Bronchial epithelial cell (primary cell): ENCODE results near the gene ADGRD1. TPM values are rescaled to one million over a fixed set of nuclear protein-coding genes. Genes with fewer than 3 reads are reported as not detected.

ENCODE experiments used
- DNase-seq: peaks from one replicate; pipeline ENCODE4 v3.0.0-alpha.2; 2010; ENCODE audit warnings: low read depth
- FAIRE-seq: peaks from 2 replicates; lab custom pipeline; 2011; peaks lifted over from hg19 to GRCh38; lab: Jason Lieb, UNC
- H3K27me3 ChIP-seq: 2 replicates; pipeline ENCODE4 v1.5.1; 2011; ENCODE audit warnings: low read length; ENCODE audit not compliant: control insufficient read depth, insufficient read depth
- H3K36me3 ChIP-seq: 2 replicates; pipeline ENCODE4 v1.5.1; 2011; ENCODE audit warnings: low read length; ENCODE audit not compliant: control insufficient read depth, insufficient read depth
- H3K4me3 ChIP-seq: 2 replicates; pipeline ENCODE4 v1.5.1; 2011; ENCODE audit warnings: mild to moderate bottlenecking, low read depth, low read length, control low read depth
- total RNA-seq: library from RNA; depleted of rRNA; stranded (reverse); fragments of >200 nt; gene quantifications from 2 replicates; pipeline ENCODE4 v1.2.1, GENCODE V29; 2014
- TF ChIP-seq, protein P1 (sequence below): IDR thresholded peaks from 2 replicates; pipeline ENCODE4 v1.5.1; 2011; ENCODE audit warnings: mild to moderate bottlenecking, moderate library complexity, low read length, control low read depth, inconsistent platforms; ENCODE audit not compliant: insufficient read depth, severe bottlenecking

The ADGRD1 gene
- total RNA-seq, 1 donor from 2014 or later: not detected

DNA sequence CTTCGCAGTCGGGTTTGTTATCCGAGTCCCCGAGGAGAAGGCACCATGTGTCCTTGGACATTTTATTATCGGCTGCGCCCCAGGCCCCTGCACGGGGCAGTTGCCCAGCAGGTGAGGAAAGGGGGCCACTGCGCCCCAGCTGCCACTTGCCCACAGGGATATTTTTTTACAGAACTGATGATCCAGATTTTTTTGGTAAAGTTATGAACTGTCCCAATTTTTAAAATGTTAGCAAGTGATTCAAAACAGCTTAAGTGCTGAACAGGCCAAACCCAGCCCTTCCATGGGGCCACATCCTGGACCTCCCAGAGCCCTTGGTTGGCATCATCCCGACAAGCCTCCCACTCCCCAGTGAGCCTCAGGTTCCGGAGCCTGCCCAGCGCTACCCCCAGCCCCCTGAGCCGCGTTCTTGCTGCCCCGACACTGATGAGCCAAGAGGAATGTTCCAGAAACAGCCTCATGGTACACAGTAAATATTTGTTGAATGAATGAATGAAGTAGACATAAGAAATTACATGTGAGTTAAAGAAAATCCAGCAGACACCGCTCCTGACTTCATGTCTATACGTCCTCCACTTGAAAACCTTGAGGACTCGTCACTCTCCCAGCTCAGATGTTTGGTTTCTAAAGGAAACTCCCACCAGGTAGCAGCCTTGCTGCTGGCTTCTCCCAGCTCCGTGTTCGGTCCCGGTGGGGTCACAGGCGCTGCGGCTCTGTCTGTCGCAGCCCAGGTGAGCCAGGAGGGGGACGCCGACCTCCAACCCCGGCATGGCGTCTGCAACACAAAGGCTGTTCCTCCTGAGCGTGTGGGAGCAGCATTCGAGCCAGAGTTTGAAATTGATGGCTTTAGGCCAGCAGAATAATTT is 88.5 kb downstream of the ADGRD1 start:
- no peak for FAIRE-seq
- TF ChIP-seq, protein P1, sequence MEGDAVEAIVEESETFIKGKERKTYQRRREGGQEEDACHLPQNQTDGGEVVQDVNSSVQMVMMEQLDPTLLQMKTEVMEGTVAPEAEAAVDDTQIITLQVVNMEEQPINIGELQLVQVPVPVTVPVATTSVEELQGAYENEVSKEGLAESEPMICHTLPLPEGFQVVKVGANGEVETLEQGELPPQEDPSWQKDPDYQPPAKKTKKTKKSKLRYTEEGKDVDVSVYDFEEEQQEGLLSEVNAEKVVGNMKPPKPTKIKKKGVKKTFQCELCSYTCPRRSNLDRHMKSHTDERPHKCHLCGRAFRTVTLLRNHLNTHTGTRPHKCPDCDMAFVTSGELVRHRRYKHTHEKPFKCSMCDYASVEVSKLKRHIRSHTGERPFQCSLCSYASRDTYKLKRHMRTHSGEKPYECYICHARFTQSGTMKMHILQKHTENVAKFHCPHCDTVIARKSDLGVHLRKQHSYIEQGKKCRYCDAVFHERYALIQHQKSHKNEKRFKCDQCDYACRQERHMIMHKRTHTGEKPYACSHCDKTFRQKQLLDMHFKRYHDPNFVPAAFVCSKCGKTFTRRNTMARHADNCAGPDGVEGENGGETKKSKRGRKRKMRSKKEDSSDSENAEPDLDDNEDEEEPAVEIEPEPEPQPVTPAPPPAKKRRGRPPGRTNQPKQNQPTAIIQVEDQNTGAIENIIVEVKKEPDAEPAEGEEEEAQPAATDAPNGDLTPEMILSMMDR: no peak
- no peak for DNase-seq
- H3K4me3 ChIP-seq: no peak overlapping the region
- H3K27me3 ChIP-seq: no peaks in the 10 kb centered on the region
- H3K36me3 ChIP-seq: no peaks in the 10 kb centered on the region

DNA sequence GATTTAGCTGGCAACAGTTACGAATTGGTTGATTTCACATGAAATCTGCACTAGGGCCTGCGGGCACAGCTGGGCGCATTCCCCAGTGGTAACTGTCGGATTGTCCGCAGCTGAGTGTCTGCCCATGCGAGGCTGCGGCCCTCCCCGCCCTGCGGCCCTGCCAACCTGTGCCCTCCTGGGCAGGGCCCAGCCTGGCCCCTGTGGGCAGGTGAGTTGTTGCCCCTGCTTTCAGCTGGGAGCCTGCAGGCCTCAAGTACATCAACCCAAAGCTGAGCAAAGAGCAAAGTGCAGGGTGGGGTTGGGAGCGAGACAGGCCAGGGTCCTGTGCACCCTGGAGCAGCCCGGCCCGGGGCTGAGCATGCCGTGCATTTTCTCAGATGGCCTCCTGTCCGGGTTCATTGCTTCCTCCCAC is 89.1 kb downstream of the ADGRD1 start:
- no peaks in the 10 kb centered on the region for H3K27me3 ChIP-seq
- TF ChIP-seq, protein P1: no peak
- FAIRE-seq (no peak), DNase-seq (no peak)
- H3K36me3 ChIP-seq: no peaks in the 10 kb centered on the region
- no peak overlapping the region for H3K4me3 ChIP-seq

DNA sequence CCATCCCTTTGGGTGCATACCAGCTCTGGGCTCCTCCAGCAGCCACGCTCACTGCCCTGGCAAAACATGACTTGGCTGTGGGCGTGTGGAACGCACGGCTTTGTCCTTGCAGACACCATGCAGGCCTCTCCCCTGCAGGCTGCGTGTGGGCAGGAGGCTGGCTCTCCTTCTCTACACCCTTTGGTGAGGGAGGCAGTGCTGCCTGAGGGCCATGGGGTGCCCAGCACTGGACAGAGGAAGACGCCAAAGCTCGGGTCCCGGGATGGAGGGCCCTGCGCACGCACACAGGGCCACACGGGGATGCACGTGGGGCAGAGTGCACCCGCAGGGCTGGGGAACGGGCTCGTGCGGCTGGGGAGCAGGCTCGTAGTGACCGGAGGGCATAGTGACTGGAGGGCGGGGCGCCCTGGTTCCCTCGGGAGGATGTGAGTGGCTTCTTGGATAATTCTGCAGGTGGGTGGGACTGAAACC is 89.7 kb downstream of the ADGRD1 start:
- FAIRE-seq (no peak), DNase-seq (no peak)
- Histone ChIP-seq H3K27me3 (no peaks in the 10 kb centered on the region), H3K36me3 (no peaks in the 10 kb centered on the region), H3K4me3 (no peak overlapping the region)
- TF ChIP-seq, protein P1: no peak

DNA sequence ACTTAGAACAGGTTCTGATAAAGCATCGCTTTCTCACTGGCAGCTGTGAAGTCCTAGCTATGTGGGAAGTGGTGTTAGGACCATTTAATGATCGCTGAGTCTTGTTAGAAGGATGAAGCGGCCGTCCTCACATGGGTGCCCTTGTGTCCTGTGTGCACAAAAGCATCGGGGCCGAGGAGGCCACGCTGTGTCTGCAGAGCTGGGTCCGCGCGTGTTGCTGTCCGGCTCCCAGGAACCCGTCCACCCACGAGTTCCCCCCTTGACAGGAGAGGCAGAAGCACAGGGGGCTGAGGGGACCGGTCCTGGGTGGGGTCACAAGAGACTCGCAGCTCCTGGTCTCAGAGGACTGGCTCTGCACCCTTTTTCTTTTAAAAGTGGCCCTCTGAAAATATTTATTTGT is 90.4 kb downstream of the ADGRD1 start:
- FAIRE-seq (no peak), DNase-seq (no peak)
- TF ChIP-seq, protein P1: no peak
- Histone ChIP-seq H3K4me3 (no peak overlapping the region), H3K27me3 (no peaks in the 10 kb centered on the region), H3K36me3 (no peaks in the 10 kb centered on the region)

DNA sequence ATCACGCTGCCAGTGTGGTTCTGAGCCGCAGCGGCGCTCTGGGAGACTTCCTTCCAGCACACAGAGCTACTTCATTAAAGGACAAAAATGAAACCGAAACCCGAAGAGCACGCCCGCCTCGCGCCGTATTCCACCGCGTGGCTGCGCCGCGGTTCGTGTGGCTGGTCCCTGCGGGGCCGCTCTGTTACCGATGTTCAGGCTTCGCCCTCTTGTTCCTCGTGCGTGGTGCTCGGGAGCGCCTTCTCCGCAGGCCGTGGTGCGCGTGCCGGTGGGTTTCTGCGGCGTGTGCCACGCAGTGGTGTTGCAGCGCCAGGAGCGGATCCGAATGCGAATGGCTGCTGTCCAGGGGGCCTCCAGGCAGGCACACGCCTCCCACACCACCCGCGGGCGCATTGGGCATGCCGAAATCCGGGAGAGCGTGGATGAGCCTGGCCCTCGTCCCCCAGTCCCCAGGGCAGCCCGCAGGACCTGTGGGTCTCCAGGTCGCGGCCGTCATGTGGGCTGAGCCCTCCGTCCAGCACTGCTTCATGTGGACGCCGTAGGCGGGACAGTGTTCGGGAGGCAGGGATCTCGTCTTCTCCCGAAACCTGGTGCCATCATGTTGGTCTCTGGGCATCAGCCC is 91.2 kb downstream of the ADGRD1 start:
- H3K36me3 ChIP-seq: no peaks in the 10 kb centered on the region
- no peak overlapping the region for H3K4me3 ChIP-seq
- TF ChIP-seq, protein P1: no peak
- H3K27me3 ChIP-seq: no peaks in the 10 kb centered on the region
- no peak for FAIRE-seq
- DNase-seq: no peak
